A549 (cell line): ENCODE data around the gene CLASP1. TPM values are rescaled to one million over a fixed set of nuclear protein-coding genes. Genes with fewer than 3 reads are reported as not detected.
A peak's percentile ranks its signal among the peaks of the same experiment; 100 is the strongest.

Experiments used
- ATAC-seq, 2 experiments: fragments of 200-7000 bp in 1 of 2; fragments of >200 bp in 1 of 2; cut with Nextera tagmentation in 1 of 2; cut with Tn5 transposase in 1 of 2; 3 replicates each; pipeline versions ENCODE4 v1.8.0 to v1.9.1; 2018 to 2020; ENCODE audit warnings: mild to moderate bottlenecking in 1 of 2, moderate library complexity in 1 of 2
- CTCF ChIA-PET: fragments of 300-600 bp; sonication (Branson Sonifier 250); formaldehyde crosslinking; extraction: SDS; loops from one replicate; lab custom pipeline; 2021; ENCODE audit warnings: antibody characterized with exemption, inconsistent platforms; lab: Yijun Ruan, JAX
- POLR2A ChIA-PET: fragments of 350-600 bp; formaldehyde crosslinking; extraction: SDS; loops from one replicate; lab custom pipeline; 2021; ENCODE audit warnings: antibody characterized with exemption, inconsistent platforms; lab: Yijun Ruan, JAX
- DNase-seq, 2 experiments: peaks; one replicate each; pipeline versions ENCODE4 v3.0.0 to v3.0.0-alpha.2; 2011 to 2016; ENCODE audit warnings: low read depth in 1 of 2, low spot score in 1 of 2
- FAIRE-seq: peaks from 2 replicates; lab custom pipeline; 2011; peaks lifted over from hg19 to GRCh38; lab: Jason Lieb, UNC
- H3K27ac ChIP-seq, 2 experiments: fragments of >200 bp; sonication (Bioruptor Twin); formaldehyde crosslinking; 3 replicates each; pipeline ENCODE4 v1.5.1; 2016 to 2017
- H3K4me1 ChIP-seq: fragments of >200 bp; sonication (Bioruptor Twin); formaldehyde crosslinking; 3 replicates; pipeline ENCODE4 v1.6.1; 2016
- H3K4me2 ChIP-seq: fragments of >200 bp; sonication (Bioruptor Twin); formaldehyde crosslinking; 3 replicates; pipeline ENCODE4 v1.6.1; 2016
- H3K4me3 ChIP-seq: fragments of >200 bp; sonication (Bioruptor Twin); formaldehyde crosslinking; 3 replicates; pipeline ENCODE4 v1.5.1; 2016
- H3K9me3 ChIP-seq: fragments of >200 bp; sonication (Bioruptor Twin); formaldehyde crosslinking; 3 replicates; pipeline ENCODE4 v1.6.1; 2016
- CBX8 ChIP-seq: fragments of 200-600 bp; sonication (generic); IDR thresholded peaks from 2 replicates; pipeline ENCODE4 v1.6.1; 2016
- CTCF ChIP-seq: fragments of >200 bp; sonication (Bioruptor Twin); formaldehyde crosslinking; IDR thresholded peaks from 3 replicates; pipeline ENCODE4 v1.5.1; 2016
- ELK1 ChIP-seq: fragments of 150-350 bp; IDR thresholded peaks from 2 replicates; pipeline ENCODE4 v1.6.1; 2014; ENCODE audit warnings: low read depth, mild to moderate bottlenecking, low read length
- EP300 ChIP-seq, 2 experiments: fragments of >200 bp; sonication (Bioruptor Twin); formaldehyde crosslinking; IDR thresholded peaks; 2 replicates in 1 of 2; 3 replicates in 1 of 2; pipeline ENCODE4 v1.6.1; 2016 to 2017
- HMGXB4 ChIP-seq: fragments of 250-450 bp; sonication (Bioruptor Pico); IDR thresholded peaks from 2 replicates; pipeline ENCODE4 v1.5.0; 2021; ENCODE audit warnings: mild to moderate bottlenecking, moderate library complexity, borderline replicate concordance
- HOXB5 ChIP-seq: fragments of 250-450 bp; sonication (Bioruptor Pico); IDR thresholded peaks from 2 replicates; pipeline ENCODE4 v1.5.0; 2020; ENCODE audit warnings: mild to moderate bottlenecking, moderate library complexity
- JUN ChIP-seq, 2 experiments: fragments of >200 bp; sonication (Bioruptor Twin); formaldehyde crosslinking; IDR thresholded peaks; 2 replicates in 1 of 2; 3 replicates in 1 of 2; pipeline ENCODE4 v1.6.1; 2016 to 2017
- KDM5A ChIP-seq: fragments of 200-600 bp; sonication (generic); IDR thresholded peaks from 2 replicates; pipeline ENCODE4 v1.6.1; 2016; ENCODE audit warnings: antibody characterized with exemption, mild to moderate bottlenecking
- MAFK ChIP-seq: fragments of 450-650 bp; IDR thresholded peaks from 2 replicates; pipeline ENCODE4 v1.6.1; 2014; ENCODE audit not compliant: partially characterized antibody
- MAX ChIP-seq: IDR thresholded peaks from 2 replicates; pipeline ENCODE4 v1.6.1; 2012
- NPAS2 ChIP-seq: fragments of 250-450 bp; sonication (Bioruptor Pico); IDR thresholded peaks from 2 replicates; pipeline ENCODE4 v1.8.0; 2022; ENCODE audit warnings: mild to moderate bottlenecking, moderate library complexity, borderline replicate concordance
- PBX3 ChIP-seq: IDR thresholded peaks from 2 replicates; pipeline ENCODE4 v1.6.1; 2012
- PHF8 ChIP-seq: fragments of 200-600 bp; sonication (generic); IDR thresholded peaks from 2 replicates; pipeline ENCODE4 v1.6.1; 2016; ENCODE audit warnings: low read depth, mild to moderate bottlenecking, antibody characterized with exemption, moderate library complexity, borderline replicate concordance
- POLR2AphosphoS2 ChIP-seq: conservative IDR thresholded peaks from 2 replicates; pipeline ENCODE4 v1.6.1; 2012; ENCODE audit warnings: low read length, improper control_type of control experiment, inconsistent platforms
- RCOR1 ChIP-seq: fragments of 150-350 bp; IDR thresholded peaks from 2 replicates; pipeline ENCODE4 v1.6.1; 2014; ENCODE audit warnings: antibody characterized with exemption, low read length, low read depth
- REST ChIP-seq: fragments of 200-600 bp; sonication (generic); IDR thresholded peaks from 2 replicates; pipeline ENCODE4 v1.6.1; 2016; ENCODE audit warnings: antibody characterized with exemption, mild to moderate bottlenecking, moderate library complexity
- RFX5 ChIP-seq: fragments of 450-650 bp; IDR thresholded peaks from 2 replicates; pipeline ENCODE4 v1.7.1; 2014; ENCODE audit warnings: antibody characterized with exemption, mild to moderate bottlenecking, moderate library complexity
- TFCP2L1 ChIP-seq: fragments of 250-450 bp; sonication (Bioruptor Pico); IDR thresholded peaks from 2 replicates; pipeline ENCODE4 v1.5.0; 2021; ENCODE audit warnings: mild to moderate bottlenecking
- ZFP36 ChIP-seq: fragments of 450-650 bp; IDR thresholded peaks from 2 replicates; pipeline ENCODE4 v1.6.1; 2014; ENCODE audit warnings: borderline replicate concordance; ENCODE audit not compliant: partially characterized antibody
- ZSCAN20 ChIP-seq: fragments of 250-450 bp; sonication (Bioruptor Pico); IDR thresholded peaks from 2 replicates; pipeline ENCODE4 v1.8.0; 2022; ENCODE audit warnings: mild to moderate bottlenecking, moderate library complexity
- WGBS: methylation state at CpG from one replicate; pipeline ENCODE4 v1.1.6; 2017; ENCODE audit errors: missing lambda C conversion rate; 5-methylcytosine and 5-hydroxymethylcytosine counted together
- polyA plus RNA-seq, 4 experiments: library from polyadenylated mRNA; depleted of rRNA in 3 of 4; stranded (reverse); fragments of >200 nt; fragmentation: RNase III in 1 of 4; extraction: RNeasy Plus Mini Kit Qiagen cat#74134 plus additional on column Dnase treatment in 1 of 4; gene quantifications; 2 replicates in 3 of 4; 3 replicates in 1 of 4; pipeline ENCODE4 v1.2.3, GENCODE V29; 2011 to 2017

The CLASP1 gene
- polyA plus RNA-seq, 2 of the 4 experiments (the other 2 are of a cell fraction), result 11.7 to 15.8 TPM

- DNase-seq, result no peak
- ATAC-seq, result no peak
- TF ChIP-seq POLR2AphosphoS2, result no peak
- TF ChIP-seq RFX5, result no peak
- TF ChIP-seq MAFK, result peak; percentile 77
- no peak for TF ChIP-seq REST
- Histone ChIP-seq H3K27ac (peak overlapping the region in 1 of 2 experiments; percentile 56; a peak in 1 of 6 replicates), H3K4me3 (no peak overlapping the region), H3K4me2 (peak overlapping the region; percentile 10; the same call in 1 of the 3 replicates), H3K9me3 (no peaks in the 10 kb centered on the region), H3K4me1 (peaks cover 6% of the 10 kb centered on the region; the same call in 2 of the 3 replicates)
- 79% methylated on average over 4 of the region's 4 CpGs for WGBS
- FAIRE-seq, result no peak
- ChIA-PET CTCF (interaction anchor here (0.6 to 1.8 kb wide), 4 partner anchors 10 to 22 kb away, joined by 3 to 4 read pairs (median 4); no protein-coding TSS in a partner anchor), POLR2A (no interaction called here)
These were observed 21.7 kb downstream of the CLASP1 start for GRCh38 chr2:121627525-121628050.

- H3K4me2 ChIP-seq, result peak overlapping the region; percentile 10; the same call in 1 of the 3 replicates
- no peak for DNase-seq
- WGBS, result 93% methylated on average over 4 of the region's 4 CpGs
- H3K27ac ChIP-seq, result peak overlapping the region in 1 of 2 experiments; percentile 56; a peak in 1 of 6 replicates
- FAIRE-seq, result no peak
- no peak for ATAC-seq
- no peaks in the 10 kb centered on the region for H3K9me3 ChIP-seq
- H3K4me1 ChIP-seq, result peaks cover 6% of the 10 kb centered on the region; the same call in 1 of the 3 replicates
- ChIA-PET CTCF (interaction anchor here (0.5 to 1.8 kb wide), 3 partner anchors 10 to 95 kb away, joined by 3 to 4 read pairs (median 4); no protein-coding TSS in a partner anchor), POLR2A (no interaction called here)
- H3K4me3 ChIP-seq, result no peak overlapping the region
- no peak for TF ChIP-seq CBX8
- TF ChIP-seq PHF8, result no peak
- TF ChIP-seq PBX3, result no peak
- no peak for TF ChIP-seq TFCP2L1
- no peak for TF ChIP-seq MAX
- no peak for TF ChIP-seq ZFP36
- no peak for TF ChIP-seq KDM5A
- no peak for TF ChIP-seq NPAS2 (CRISPR knock-in tag)
- no peak for TF ChIP-seq ELK1
- no peak for TF ChIP-seq ZSCAN20
- no peak for TF ChIP-seq JUN (IDR thresholded peaks at IDR 0.05)
- no peak for TF ChIP-seq EP300 (IDR thresholded peaks at IDR 0.05)
- no peak for TF ChIP-seq HOXB5 (CRISPR knock-in tag)
- no peak for TF ChIP-seq RCOR1
- TF ChIP-seq HMGXB4, result no peak
- TF ChIP-seq REST, result no peak
- no peak for TF ChIP-seq CTCF
These were observed 22.3 kb downstream of the CLASP1 start for GRCh38 chr2:121626777-121627524.
